D341Med (cell line): ENCODE measurements around the gene RMDN2.
"Not testable (repeated sequence)": the region's sequence is repeated elsewhere in the genome, so short reads cannot be mapped to it uniquely, and the experiment has no call there.

Experiments used
- DNase-seq: peaks from one replicate; pipeline ENCODE4 v3.0.0; 2012; ENCODE audit warnings: low spot score

RMDN2 gene

GRCh38 chr2:37934591-37935513 lies 9.8 kb downstream of the RMDN2 start:
- DNase-seq: no peak

- not testable (repeated sequence) for DNase-seq
Measured at GRCh38 chr2:37937568-37937967, 12.5 kb downstream of the RMDN2 start.

GRCh38 chr2:37941267-37941666 lies 16.2 kb downstream of the RMDN2 start:
- DNase-seq: not testable (repeated sequence)

GRCh38 chr2:37944268-37944667 lies 19.2 kb downstream of the RMDN2 start:
- no peak for DNase-seq

- DNase-seq: no peak
Measured at GRCh38 chr2:37947306-37947705, 22.2 kb downstream of the RMDN2 start.

GRCh38 chr2:37962018-37962739 lies 37.1 kb downstream of the RMDN2 start:
- DNase-seq: not testable (repeated sequence)

- DNase-seq: not testable (repeated sequence)
Measured at GRCh38 chr2:37962740-37963121, 37.6 kb downstream of the RMDN2 start.

- DNase-seq: not testable (repeated sequence)
Measured at GRCh38 chr2:37963901-37964300, 38.8 kb downstream of the RMDN2 start.

- no peak for DNase-seq
Measured at GRCh38 chr2:37966326-37966725, 41.2 kb downstream of the RMDN2 start.

- DNase-seq: no peak
Measured at GRCh38 chr2:37969731-37970130, 44.6 kb downstream of the RMDN2 start.

GRCh38 chr2:37971971-37972370 lies 46.9 kb downstream of the RMDN2 start:
- no peak for DNase-seq

- DNase-seq: no peak
Measured at GRCh38 chr2:37973615-37974353, 48.7 kb downstream of the RMDN2 start.

- no peak for DNase-seq
Measured at GRCh38 chr2:37975808-37976207, 50.7 kb downstream of the RMDN2 start.

- no peak for DNase-seq
Measured at GRCh38 chr2:37976411-37976810, 51.3 kb downstream of the RMDN2 start.

GRCh38 chr2:37982147-37982582 lies 57.1 kb downstream of the RMDN2 start:
- DNase-seq: peak; percentile 46

- DNase-seq: no peak
Measured at GRCh38 chr2:37982847-37983246, 57.8 kb downstream of the RMDN2 start.

- no peak for DNase-seq
Measured at GRCh38 chr2:37983719-37984118, 58.6 kb downstream of the RMDN2 start.

- no peak for DNase-seq
Measured at GRCh38 chr2:37984176-37984575, 59.1 kb downstream of the RMDN2 start.

GRCh38 chr2:37984589-37984988 lies 59.5 kb downstream of the RMDN2 start:
- no peak for DNase-seq

GRCh38 chr2:37985333-37985732 lies 60.2 kb downstream of the RMDN2 start:
- no peak for DNase-seq

- DNase-seq: no peak
Measured at GRCh38 chr2:37987098-37987775, 62.1 kb downstream of the RMDN2 start.

GRCh38 chr2:37992601-37993000 lies 67.5 kb downstream of the RMDN2 start:
- DNase-seq: no peak
